GM21529 (cell line): ENCODE data around the gene RNF214.

Experiments
- ATAC-seq: cut with Tn5 transposase; IDR thresholded peaks from one replicate; pipeline ENCODE4 v1.9.1; 2021; ENCODE audit not compliant: unreplicated experiment

RNF214 gene

DNA sequence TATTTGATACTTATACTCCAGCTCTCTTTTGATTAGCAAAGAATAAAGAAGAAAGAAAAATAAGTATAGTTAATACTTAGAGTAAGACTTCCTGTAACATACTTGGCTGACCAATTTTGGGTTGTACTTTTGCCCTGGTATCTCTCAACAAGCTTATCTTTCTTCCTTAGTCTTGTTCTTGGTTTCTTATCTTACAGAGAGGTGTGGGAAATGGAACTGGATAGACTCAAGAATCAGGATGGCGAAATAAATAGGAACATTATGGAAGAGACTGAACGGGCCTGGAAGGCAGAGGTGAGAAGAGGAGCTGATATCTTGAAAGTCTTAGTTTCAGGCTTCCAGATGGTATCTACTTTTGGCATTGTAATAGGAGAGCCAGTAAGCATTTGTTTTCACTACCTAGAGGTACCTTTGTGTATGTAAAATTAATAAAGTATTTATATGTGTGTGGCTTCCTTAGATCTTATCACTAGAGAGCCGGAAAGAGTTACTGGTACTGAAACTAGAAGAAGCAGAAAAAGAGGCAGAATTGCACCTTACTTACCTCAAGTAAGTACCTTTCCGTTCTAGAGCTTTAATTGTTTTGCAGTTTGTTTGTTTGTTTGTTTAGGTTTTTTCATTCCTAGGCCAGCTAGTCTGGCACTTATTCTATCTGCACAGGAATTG lies 47.4 kb downstream of the RNF214 start:
- no peak for ATAC-seq

DNA sequence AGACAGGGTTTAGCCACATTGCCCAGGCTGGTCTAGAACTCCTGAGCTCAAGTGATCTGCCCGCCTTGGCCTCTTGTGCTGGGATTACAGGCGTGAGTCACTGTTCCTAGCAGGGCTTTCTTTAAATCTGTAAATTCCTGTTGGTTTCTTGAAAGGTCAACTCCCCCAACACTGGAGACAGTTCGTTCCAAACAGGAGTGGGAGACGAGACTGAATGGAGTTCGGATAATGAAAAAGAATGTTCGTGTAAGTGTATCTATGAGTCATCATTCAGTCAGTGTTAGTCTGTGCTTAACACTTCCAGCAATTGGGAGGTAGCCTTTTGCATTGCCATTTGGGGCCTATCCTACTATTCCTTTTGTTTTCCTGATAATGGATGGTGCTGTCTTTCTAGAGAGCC lies 48.7 kb downstream of the RNF214 start:
- no peak for ATAC-seq

DNA sequence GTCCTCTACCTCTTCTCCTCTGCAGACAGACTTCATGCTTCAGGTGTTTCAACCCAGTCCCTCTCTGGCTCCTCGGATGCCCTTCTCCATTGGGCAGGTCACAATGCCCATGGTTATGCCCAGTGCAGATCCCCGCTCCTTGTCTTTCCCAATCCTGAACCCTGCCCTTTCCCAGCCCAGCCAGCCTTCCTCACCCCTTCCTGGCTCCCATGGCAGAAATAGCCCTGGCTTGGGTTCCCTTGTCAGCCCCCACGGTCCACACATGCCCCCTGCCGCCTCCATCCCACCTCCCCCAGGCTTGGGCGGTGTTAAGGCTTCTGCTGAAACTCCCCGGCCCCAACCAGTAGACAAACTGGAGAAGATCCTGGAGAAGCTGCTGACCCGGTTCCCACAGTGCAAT lies 49.4 kb downstream of the RNF214 start:
- ATAC-seq: no peak

DNA sequence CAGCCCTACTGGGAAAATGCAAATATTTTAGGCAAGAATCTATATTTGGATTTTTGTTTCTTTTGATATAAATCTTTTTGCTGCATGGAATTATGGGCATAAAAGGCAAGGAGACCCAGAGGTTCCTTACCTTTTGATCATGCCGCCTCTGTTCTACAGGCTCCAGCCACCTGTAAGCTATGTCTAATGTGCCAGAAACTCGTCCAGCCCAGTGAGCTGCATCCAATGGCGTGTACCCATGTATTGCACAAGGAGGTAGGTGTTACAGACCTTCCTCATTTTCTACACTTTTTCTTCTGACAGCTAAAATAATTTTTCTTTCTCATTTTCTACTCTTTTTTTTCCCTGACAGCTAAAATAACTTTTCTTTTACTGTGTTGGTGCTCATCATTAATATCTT lies 50.5 kb downstream of the RNF214 start:
- ATAC-seq: no peak

DNA sequence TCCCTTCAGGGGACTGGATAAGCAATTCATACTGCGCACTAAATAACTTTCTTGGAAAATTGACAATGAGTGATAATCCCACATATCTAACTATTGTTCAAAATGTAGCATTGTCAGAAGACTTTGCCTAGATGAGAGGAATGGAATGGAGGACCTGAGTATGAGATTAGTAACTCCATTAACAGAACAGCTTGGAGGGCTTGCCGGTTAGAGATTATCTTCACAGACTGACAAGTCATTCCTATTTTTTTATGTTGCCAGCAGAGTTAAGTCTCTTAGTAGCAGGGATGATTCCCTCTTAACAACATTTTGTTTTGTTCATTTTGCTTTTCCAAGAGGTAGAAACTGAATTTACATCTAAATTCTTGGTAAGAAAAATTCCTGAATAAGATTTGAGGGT lies 51.6 kb downstream of the RNF214 start:
- no peak for ATAC-seq

DNA sequence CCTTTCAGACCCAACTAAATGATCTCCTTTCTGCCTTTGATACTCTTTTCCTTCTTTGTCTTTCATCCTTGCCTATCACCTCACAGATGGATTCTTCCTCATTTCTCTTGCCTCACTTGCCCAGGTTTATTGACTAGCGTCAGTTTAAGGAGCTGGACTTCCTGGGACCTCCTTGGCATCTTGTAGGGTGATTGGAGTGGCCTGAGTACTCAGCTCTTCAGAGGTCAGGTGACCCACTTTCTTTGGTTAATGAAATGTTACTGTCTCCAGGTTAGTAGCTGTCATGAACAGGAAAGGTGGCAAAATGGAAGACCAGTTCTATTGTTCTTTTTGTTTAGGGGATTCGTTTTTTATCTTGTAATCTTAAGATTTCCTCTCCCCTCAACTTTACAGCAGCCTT lies 54.1 kb downstream of the RNF214 start:
- no peak for ATAC-seq

DNA sequence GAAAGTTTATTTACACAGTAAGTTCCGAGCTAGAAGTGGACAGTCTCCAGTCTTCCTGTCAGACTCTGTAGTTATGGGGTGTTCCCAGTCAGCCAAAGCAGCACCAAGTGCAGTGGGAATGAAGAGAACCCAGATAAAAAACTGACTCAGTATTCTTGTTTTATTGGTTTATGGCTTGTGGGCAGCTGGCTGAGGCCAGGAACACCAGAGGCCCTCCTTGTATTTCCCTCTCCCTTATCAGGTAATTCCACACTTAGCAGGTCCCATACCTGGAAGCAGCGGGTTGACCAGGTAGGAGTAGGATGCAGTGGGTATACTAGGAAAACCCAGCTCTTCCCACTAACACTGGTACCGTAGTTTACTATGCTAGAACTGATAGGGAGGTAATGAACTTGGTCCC lies 55.2 kb downstream of the RNF214 start:
- no peak for ATAC-seq

DNA sequence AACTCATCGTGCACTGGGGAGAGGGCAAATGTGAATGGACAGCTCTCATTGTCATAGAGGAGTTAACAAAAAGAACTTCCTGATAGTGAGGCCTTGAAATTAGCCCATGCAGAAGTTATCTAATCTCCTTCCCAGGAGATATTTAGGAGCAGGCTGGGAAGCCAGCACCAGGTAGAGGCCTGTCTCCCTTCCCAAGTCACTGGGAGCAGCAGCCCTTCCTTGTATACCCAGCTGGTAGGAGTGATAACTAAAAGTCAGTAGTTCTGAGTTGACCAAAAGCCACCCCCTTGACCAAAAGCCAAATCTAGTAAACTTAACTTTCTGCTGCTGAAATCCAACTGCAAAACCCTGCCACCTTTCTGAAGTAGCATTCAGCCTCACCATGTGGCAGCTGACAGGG lies 57.3 kb downstream of the RNF214 start:
- no peak for ATAC-seq

DNA sequence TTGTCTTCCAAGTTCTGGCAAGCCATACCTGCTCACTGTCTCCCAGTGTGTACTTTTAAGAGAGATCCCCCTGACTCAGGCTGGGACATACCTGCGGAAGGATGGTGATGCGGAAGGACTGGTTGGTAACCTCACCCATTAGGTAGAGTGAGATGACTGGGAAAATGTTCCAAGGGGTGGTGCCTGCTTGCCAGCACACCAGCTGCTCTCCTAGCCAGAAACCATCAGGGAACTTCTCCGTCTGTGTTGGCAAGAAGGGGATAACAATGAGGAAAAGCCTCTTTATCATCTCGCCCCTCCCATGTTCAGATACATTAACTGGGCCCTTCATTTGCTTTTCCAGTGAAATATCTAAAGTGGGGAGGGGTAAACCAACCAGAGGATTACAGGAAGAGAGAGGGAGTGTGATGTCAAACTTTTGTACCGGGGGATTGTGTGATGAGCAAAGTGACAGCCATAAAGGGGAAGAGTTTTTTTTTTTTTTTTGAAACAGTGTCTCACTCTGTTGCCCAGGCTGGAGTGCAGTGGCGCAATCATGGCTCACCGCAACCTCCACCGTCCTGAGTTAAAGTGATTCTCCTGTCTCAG lies 58.4 kb downstream of the RNF214 start, which contains the start of gene BACE1-AS:
Gene BACE1-AS, plus strand, starts transcription at position 538 of the 588 bp plus-strand sequence.
- no peak for ATAC-seq

DNA sequence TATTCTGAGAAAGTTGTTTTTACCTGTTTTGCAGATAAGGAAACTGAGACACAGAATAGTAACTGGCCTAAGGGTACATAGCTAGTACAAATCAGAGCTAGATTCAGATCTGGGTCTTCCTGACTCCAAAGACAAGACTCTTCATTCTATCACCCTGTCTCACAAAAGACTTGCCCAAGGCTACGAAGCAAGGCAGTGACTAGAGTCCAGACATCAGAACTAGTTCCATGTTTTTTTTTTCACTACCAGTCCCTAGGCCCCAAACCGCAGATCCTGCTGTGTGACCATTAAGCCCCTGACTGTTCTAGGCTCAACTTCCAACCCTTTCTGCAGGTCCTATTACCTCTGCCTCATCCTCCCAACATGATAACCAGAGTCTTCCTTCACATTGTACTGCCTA lies 60.1 kb downstream of the RNF214 start:
- no peak for ATAC-seq

DNA sequence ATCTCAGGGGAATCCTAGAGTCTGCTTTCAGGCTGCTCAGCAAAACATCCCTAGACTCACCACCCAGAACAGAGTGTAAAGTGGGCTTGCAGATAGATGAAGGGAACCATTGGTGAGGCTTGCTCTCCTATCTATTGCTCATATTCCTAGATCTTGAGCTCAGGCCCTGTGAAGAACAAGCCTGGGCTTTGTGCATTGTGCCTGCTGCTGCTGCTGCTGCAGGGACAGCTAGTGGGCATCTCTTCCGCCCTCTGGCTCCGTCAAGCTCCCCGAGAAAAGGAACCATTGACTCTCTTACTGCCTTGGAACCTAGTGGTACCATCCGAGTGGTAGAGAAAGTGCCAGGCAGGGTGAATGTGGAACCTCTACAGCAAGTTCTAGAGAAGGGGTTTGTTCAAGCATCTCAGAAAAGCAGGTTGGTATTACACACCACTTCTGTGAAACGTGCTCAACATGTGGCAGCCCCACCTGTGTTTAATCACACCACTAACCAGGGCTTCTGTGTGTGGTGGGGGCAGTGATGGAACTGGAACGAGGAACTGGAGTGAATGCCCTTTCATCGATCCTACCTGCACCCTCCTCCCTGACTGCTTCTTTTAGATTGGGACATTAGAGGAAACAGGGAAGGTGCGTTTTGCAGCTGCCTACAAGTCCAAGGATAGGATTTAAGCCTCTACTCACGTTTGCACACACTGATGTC lies 63.1 kb downstream of the RNF214 start:
- ATAC-seq: no peak

DNA sequence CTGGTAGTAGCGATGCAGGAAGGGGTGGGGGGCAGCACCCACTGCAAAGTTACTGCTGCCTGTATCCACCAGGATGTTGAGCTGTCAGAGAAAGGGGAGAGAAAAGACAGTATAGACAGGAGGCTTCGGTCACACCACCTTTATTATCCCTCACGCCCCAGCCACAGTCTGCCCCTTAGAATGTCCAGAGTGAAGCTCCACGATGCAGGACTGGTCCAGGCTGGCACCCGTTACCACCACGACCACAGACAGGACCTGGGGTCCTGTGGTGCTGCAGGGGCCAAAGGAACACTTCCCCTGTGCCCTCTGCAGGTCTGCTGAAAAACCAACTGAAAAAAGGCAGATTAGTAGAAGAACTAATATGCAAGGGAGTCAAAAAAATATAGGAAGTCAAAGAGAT lies 64.4 kb downstream of the RNF214 start:
- no peak for ATAC-seq

DNA sequence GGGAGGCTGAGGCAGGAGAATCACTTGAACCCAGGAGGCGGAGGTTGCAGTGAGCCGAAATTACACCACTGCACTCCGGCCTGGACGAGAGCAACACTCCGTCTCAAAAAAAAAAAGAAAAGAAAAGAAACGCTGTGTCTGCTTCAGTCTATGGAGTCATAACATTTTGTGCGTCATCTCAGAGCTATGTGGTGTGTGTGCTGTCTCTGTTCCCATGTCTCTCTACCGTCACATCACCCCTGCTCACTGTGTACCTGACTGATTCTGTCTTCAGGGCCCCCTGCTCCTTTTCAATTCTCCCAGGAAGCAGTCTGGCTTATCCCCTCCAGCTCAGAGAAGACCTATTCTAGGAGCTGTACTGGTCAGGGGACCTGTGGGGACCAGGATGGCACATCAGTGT lies 65.7 kb downstream of the RNF214 start:
- ATAC-seq: no peak

DNA sequence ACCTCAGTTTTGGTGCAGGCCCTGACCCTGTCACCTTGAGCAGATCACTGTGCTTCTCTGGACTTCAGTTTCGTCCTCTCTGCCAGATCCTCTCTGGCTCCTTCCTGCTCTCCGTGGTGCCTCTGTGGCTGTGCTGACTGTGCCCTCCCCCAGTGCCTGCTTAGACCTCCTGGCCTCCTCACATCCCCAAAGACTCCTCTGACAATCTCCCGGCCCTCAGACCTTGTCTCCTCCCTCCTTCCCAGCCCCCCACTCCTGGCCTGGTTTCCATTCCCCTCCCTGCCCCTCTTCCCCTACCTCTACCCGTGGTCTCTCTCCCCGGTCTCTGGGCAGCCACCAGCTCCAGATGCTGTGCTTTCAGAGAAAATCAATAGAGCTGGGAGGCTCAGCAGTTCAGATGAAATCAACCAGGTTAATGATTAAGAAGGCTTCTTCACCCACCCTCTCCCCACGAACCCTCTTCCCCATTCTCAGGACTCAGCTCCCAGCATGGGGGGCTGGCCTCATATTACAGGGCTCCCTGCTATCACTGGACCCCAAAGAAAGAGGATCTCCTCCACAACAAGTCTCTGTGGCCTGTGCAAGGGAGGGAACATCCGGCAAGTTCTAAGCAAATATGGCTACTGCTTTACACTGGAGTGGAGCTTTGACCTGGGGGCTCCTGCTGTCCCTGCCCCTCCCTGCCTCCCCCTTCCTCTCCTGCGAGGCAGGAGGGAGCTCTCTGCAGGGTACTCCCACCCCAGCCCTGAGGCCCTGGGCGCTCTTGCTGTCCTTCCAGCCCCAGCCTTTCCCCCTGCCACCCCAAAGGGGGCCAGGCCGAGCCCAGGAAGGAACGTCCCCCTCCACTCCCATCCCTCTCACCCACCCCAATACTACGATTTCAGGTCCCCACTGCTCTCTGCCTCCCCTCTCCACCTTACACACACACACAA lies 67.1 kb downstream of the RNF214 start:
- ATAC-seq: no peak

DNA sequence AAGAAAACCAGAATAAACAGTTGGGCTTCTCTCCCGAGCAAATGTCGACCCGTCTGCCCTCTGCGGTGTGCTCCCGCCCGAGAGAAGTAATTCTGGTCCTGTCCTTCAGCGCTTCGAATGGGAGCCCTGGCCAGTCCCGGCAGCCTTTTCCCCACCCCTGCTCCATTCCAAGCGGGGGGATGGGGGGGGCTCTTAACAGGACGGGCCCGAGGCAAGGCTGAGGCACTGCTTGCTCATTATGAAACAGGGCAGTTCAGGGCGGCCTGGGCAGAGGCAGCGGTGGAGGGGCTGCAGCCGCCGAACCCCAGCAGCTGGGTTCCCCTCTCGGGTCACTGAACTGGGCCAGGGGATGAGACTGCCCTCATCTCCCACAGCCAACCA lies 67.8 kb downstream of the RNF214 start:
- ATAC-seq: peak; percentile 43

DNA sequence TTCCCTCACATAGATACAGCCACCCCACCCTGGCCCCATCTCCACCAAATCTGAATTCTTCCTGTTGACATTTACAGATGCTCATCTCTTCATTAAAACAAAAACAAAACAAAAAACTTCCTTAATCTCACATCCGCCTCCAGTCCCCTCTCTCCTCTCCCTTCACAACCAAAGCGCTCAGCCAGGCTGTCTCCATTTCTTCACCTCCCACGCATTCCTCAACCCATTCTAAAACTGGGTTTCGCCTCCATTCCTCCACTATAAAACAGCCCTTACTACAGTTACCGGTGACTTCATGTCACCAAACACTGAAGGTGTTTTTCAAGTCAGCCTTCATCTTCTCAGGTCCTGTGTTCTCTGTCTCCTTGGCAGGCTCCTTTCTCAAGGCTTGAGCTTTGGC lies 68.3 kb downstream of the RNF214 start:
- ATAC-seq: no peak

DNA sequence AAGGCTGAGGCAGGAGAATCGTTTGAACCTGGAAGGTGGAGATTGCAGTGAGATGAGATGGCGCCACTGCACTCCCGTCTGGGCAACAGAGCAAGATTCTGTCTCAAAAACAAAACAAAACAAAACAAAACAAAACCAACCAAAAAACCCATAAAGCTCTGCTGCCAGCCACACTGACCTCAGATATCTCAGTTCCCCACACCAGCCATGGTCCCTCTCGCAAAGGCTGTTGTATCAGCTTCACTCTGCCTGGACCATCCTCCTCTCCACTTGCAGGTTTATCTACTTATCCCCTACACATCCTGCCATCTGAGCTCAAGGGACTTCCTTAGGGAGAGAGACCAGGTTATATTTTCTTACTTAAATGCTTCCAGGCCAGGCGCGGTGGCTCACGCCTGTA lies 69.8 kb downstream of the RNF214 start:
- ATAC-seq: no peak

DNA sequence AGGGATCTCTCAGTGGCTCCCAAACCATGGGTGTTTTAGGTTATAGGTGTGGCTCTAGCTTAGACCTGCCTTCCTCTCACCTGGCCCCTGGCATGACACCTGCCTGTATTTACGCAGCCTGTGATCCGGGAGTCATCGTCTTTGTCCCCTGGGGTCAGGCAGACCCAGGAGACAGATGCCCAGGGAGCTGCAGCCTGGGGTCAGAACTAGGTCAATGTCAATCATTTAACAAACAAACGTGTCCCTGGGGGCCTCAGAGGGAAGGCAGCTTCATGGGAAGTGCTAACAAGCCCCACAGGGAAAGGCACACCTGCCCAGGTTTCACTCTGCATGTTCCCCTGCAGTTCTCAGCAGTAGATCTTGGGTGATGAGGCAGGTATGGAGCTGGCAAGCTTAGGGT lies 70.6 kb downstream of the RNF214 start:
- no peak for ATAC-seq

DNA sequence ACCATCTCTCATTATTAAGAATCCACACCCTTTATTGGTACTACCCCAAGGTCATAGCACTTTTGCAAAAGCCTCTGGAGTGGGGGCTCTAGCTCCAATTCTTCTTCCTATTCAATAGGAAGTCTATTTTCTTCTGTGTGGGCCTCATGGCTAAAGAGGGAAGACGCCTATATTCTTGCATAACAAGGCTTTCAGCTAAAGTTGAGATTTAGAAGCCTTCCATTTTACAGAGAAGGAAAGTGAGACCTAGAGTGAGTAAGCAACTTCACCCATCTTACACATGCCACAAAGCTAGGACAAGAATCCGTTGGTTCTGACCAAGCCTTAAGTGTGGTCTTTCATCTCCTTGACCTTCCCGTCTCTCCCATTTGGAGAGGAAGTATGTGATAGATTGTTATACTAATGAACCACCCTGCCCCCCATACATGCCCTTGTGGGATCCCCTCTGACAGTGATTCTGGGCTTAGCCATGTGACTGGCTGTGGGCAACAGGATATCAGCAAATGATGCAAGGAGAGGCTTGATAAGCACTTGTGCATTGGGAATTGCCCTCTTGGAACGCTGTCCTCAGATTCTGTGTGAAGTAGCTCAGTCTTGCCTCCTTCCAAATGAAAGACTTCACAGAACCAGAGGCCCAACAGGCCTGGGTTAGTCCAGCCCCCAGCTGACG lies 71.3 kb downstream of the RNF214 start:
- no peak for ATAC-seq

DNA sequence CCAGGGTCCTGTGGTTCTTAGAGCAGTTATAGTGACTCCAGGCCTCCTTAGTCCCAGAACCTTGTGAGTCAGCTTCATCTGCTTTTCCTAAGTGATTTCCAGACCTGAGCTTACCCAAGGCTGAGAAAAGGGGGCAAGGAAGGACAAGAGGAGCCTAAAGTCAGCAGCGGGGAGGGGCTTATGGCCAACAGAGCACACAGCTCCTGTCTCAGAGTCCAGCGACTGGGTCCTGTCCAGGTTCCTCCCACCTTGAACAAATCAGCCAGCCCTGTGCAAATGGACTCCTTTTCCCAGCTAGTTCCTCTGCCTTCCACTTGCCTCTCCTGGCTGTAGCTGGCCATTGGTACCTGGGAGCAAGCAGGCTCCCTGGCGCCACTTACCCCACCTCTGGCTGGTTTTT lies 72.7 kb downstream of the RNF214 start:
- no peak for ATAC-seq

DNA sequence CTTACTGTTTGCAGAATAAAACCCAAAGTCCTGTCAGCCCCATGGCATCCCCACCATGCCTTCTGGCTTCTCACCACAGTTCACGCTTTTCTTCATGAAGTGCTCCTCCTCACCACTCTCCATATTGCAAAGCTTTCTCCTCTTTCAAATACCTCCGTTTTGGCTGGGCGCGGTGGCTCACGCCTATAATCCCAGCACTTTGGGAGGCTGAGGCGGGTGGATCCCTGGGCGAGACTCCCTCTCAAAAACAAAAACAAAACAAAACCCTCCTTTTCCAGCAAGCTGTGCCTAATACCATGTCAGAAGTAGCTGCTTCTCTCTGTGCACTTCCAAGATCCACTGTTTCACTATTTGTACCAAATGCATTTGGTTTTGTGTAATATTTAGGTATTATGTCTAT lies 76.8 kb downstream of the RNF214 start:
- ATAC-seq: no peak
